HL-60/S4 treated with phorbol 12-myristate 13-acetate at 8.2 ng/mL for 4 days and 3 days (cell line): Measurements from ENCODE around the gene LIG1.

Experiments used
- in situ Hi-C: fragments of 300-500 bp; cut with MboI; formaldehyde crosslinking; loops from 2 replicates; pipeline ENCODE4 v1.15.0; 2022; ENCODE audit warnings: low sequenced_read_pairs

The LIG1 gene

GRCh38 chr19:48169939-48170803 lies at the start of gene LIG1, which contains the start of gene ZSWIM9:
LIG1 (minus strand) TSS chr19:48170344; CDS start chr19:48165566, 4,778 bp downstream.
ZSWIM9 (plus strand) TSS chr19:48170680; CDS start chr19:48171803, 1,123 bp downstream.
- in situ Hi-C loops = no loop called here

DNA sequence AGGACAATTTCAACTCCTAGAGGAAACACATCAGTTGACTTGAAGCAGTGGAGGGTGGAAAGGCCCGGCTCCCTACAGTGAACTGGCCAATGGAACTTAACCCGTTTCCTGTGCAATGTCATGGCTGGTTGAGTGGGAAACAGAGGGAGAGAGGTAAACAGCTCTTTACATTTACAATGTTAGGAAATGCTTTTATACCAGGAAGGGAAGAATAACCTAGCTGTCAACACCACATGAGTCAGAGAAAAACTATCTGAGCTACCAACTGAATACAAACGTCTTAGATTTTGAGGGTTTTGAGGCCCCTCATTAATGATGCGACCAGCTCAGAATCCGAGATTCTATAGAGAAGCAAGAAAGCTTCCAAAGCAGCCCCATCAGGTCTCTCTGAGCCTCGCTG lies 48.9 kb upstream of the LIG1 start:
- in situ Hi-C loops = no loop called here

DNA sequence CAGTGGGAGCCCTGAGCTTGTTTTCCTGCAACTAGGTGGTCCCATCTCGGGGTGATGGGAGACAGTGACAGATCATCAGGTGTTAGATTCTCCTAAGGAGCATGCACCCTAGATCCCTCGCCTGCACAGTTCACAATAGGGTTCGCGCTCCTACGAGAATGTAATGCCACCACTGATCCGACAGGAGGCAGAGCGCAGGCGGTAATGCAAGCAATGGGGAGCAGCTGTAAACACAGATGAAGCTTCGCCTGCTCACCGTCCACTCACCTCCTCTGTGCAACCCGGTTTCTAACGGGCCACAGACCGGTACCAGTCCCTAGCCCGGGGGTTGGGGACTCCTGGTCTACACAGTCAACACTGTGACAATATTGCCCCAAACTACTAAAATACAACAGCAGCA lies 46.8 kb upstream of the LIG1 start:
- in situ Hi-C loops = no loop called here

DNA sequence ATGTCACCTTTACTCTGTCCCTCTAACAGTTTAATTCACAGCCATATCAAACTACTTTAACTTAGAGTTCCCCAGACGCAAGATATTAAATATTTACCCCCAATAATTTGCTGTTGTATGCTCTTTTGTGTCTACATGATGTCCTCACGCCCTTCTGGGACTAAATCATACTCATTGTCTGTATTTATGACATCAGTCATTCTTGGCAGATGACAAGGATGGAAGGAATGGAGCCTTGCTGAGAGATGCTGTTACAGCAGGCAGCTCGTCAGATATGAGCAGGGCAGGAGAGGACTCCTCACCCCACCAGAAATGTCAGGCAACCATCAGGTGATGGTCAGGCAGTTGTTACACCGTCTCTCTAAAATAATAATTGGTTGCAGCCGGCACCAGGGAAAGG lies 43.8 kb upstream of the LIG1 start:
- in situ Hi-C loops = no loop called here

GRCh38 chr19:48210005-48210404 lies 39.9 kb upstream of the LIG1 start:
- in situ Hi-C loops = no loop called here

DNA sequence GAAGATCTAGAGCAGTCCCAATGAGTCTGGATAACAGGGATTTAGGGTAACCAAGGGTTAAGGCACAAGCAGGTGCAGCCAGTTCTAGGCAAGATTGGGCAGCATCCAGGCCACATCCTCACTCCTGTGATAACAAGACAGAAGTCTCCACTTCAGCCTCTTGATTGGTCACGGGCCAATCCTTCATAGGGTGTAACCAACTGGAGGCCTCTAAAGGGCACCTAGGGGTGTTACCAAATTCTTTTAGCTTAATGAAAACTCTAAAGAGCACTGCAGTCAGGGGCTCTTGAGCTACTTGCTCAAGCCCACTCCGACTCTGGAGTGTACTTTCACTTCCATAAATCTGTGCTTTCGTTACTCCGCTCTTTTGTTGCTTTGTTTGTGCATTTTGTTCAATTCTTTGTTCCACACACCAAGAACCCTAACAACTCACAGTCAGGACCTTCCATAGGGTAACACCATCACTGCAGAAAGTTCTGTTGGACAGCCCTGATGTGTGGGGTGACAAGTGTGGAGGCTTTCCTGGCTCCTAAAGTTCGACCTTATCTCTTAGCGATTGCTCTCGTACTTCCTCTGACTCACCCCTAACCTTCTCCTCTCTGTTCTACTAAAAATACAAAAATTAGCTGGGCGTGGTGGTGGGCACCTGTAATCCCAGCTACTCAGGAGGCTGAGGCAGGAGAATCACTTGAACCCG lies 36.4 kb upstream of the LIG1 start:
- in situ Hi-C loops = no loop called here

- in situ Hi-C loops = no loop called here
Measured at GRCh38 chr19:48203794-48204628, 33.9 kb upstream of the LIG1 start.

- in situ Hi-C loops = no loop called here
Measured at GRCh38 chr19:48203222-48203793, 33.2 kb upstream of the LIG1 start.

DNA sequence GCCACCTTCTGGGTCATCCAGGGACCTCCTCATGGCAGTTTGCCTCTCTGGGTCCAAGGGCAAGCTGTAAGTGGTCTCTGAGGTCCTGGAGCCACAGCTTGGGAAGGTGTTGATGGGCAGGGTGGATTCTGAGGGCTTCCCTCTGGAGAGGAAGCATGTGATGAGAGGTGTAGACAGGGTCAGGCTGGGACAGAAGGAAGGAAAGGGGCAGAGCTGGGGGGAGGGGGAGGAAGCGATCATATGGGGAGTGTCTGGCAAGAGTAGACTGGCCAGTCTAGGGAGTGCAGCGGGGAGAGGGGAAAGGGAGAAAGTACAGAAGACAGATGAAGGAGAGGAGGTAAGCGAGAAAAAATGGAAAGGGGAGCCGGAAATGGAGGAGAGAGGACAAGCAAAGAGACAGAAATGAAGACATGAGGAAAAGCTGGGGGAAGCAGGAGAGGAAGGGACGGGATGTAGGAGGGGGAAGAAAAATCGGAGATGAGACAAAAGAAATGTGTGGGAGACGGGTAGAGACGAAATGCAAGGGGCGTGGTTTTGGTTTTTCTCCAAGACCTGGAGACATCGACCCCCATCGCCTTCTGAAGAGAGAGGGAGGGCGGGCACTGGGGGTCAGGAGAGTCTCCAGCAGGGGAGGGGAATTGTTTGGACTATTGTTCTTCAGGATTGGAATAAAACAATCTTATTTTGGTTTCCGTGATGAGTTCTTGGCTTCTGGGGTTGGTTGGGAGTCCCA lies 27.0 kb upstream of the LIG1 start:
- in situ Hi-C loops = no loop called here

- in situ Hi-C loops = no loop called here
Measured at GRCh38 chr19:48196321-48196763, 26.2 kb upstream of the LIG1 start.

- in situ Hi-C loops = no loop called here
Measured at GRCh38 chr19:48194844-48195830, 25.0 kb upstream of the LIG1 start.

DNA sequence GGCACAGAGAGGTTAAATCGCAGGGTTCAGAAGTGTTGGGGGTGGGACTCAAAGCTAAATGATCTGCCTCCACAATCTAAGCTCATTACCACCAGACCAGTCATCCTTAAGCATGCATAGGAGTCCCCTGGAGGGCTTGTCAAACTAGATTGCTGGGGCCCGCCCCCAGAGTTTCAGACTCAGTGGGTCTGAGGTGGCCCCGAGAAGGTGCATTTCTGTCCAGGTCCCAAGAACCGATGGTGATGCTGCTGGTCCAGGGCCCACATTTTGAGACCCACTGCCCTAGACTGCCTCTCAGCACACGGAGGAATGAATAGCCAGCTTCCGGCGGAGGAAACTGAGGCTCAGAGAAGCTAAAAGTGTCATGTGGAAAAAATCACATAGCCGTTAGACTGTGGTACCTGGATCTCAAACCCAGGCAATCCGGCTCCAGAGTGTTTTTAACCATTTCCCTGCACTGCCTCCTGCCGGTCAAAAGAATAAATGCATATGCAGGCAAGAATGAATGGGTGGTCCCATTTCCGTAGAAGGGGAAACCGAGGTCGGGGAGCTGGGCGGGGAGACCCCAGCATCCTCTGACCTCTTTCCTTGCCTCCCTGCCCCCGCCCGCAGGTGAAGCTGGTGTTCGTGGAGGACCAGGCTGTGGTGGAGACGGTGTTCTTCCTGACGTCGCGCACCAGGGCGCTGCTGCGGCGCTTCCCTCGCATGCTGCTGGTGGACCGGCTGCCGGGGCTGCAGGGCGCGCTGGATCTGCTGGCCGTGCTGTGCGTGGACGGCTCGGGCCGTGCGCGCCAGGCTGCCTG lies 24.1 kb upstream of the LIG1 start:
- in situ Hi-C loops = no loop called here

DNA sequence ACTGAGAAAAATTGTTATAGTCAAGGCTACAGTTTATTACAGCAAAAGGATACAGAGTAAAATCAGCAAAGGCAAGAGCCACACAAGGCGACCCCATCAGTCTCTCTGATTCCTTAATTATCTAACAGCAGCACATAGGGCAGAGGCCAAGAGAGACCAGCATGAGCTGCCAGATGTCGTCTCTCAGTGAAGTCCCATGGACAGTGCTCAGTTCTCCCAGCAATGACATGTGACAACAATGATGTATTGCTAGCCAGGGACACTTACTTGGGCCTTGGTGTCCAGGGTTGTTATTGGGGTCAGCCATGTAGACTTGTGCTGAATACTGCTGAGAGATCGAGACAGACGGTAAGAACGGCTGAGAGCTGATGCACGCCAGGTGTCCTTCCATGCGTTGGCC lies 22.6 kb upstream of the LIG1 start:
- in situ Hi-C loops = no loop called here

DNA sequence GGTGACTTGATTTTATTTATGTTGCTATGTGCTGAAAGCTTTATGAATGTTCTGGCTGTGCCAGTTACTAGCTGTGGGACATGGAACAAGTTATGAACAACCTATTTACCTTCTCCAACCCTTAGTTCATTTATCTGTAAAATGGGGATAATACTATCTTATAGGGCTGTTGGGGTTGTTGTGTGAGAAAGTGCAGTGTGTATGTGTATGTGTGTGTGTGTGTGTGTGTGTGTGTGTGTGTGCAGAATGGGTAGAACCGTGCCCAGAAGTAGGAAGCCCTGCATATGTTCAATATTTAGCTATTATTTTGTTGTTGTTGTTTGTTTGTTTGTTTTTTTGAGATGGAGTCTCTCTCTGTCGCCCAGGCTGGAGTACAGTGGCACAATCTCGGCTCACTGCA lies 20.7 kb upstream of the LIG1 start:
- in situ Hi-C loops = no loop called here

DNA sequence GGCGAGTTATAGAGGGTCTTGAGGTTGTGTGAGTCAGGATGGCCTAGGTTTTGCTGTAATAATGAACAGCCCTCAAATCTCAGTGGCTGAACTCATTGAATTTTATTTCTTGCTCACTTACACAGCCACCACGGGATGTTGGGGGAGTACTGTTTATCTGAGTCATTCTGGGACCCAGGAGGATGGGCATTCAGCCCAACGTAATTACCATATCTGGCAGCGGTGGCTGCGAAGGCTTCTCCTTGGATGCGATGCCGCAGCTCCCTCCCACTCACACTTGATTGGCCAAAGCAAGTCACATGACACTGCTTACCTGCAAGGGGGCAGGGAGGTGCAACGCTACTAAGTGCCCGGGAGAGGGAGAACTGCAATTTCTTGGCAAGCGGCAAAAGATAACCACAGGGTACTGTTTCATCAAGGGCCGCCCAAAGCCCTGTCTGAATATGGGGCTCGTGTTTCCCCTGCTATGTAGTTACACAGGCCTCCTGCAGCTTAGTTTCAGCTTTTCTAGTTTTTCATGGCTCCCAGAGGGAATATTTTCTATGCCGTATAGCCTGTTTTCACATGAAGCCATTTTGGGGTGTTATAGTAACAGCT lies 20.2 kb upstream of the LIG1 start:
- in situ Hi-C loops = no loop called here

DNA sequence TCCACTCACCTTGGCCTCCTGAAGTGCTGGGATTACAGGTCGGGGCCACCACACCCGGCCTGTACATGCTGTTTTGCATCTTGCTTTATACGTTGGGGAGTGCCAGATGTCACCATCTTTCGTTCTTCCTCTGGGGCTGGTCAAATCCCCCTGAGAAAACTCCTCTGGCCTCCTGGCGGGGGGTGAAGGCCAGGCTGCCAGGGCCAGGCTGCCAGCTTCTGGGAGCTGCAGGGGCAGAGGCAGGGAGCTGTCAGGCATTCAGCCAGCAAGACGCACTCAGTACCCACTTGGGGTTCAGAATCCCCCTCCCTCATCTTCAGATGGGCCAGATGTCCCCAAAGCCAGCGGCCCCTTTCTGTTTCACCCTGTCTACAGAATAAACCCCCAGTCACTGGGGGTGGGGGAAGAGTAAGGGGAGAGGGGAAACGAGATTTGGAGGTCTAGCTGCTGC lies 16.4 kb upstream of the LIG1 start:
- in situ Hi-C loops = no loop called here

DNA sequence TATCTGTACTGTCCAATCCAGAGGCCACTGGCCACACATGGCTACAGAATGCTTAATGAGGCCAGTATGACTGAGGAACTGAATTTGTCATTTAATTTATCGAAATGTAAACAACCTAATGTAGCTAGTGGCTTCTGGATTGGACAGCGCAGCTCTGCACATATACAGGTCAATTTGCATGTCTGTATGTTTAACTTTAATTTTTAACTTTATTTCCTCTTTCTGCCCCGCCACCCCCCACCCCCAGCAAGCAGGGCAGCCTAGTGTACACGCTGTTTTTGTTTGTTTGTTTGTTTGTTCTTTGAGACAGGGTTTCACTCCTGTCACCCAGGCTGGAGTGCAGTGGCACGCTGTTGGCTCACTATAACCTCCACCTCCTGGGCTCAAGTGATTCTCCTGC lies 15.9 kb upstream of the LIG1 start:
- in situ Hi-C loops = no loop called here

GRCh38 chr19:48183356-48183755 lies 13.2 kb upstream of the LIG1 start:
- in situ Hi-C loops = no loop called here
